Naive thymus-derived CD4-positive, alpha-beta T cell (primary cell): ENCODE measurements around the gene KCNQ5. TPM values are rescaled to one million over a fixed set of nuclear protein-coding genes. Genes with fewer than 3 reads are reported as not detected.

Source experiments
- ATAC-seq: fragments of 150-1000 bp; cut with Tn5 transposase; 2 replicates; pipeline ENCODE4 v1.10.0; 2021; ENCODE audit warnings: mild to moderate bottlenecking, moderate library complexity
- CTCF ChIA-PET: fragments of 350-600 bp; sonication (Branson Sonifier 250); formaldehyde crosslinking; loops from one replicate; lab custom pipeline; 2021; ENCODE audit warnings: antibody characterized with exemption; lab: Charles Lee
- POLR2A ChIA-PET: fragments of 350-600 bp; sonication (Branson Sonifier 250); formaldehyde crosslinking; loops from one replicate; lab custom pipeline; 2021; ENCODE audit warnings: antibody characterized with exemption, inconsistent platforms; lab: Charles Lee
- DNase-seq, 9 donors: peaks; one replicate each; pipeline versions ENCODE4 v3.0.0 to v3.0.0-alpha.2; 2020 to 2022; ENCODE audit warnings: mixed read lengths in 1 of 9
- H3K27ac ChIP-seq: one replicate; pipeline ENCODE4 v1.7.0; 2013; ENCODE audit warnings: mild to moderate bottlenecking, low read depth, low read length, moderate library complexity
- H3K27me3 ChIP-seq, 2 donors: one replicate each; pipeline ENCODE4 v1.7.0; 2013; ENCODE audit warnings: low read length in 2 of 2, mild to moderate bottlenecking in 2 of 2, moderate library complexity in 2 of 2; ENCODE audit not compliant: control insufficient read depth in 2 of 2, insufficient read depth in 2 of 2
- H3K36me3 ChIP-seq, 3 experiments: 1 replicate in 2 of 3; 2 replicates in 1 of 3; pipeline ENCODE4 v1.7.0; 2013; ENCODE audit warnings: low read length in 3 of 3, mild to moderate bottlenecking in 3 of 3, moderate library complexity in 1 of 3; ENCODE audit not compliant: insufficient read depth in 3 of 3, control insufficient read depth in 2 of 3
- H3K4me1 ChIP-seq, 2 donors: one replicate each; pipeline ENCODE4 v1.7.0; 2013; ENCODE audit warnings: low read length in 2 of 2, mild to moderate bottlenecking in 2 of 2, moderate library complexity in 1 of 2; ENCODE audit not compliant: control insufficient read depth in 2 of 2, insufficient read depth in 2 of 2
- H3K4me3 ChIP-seq: 2 replicates; pipeline ENCODE4 v1.7.0; 2013; ENCODE audit warnings: mild to moderate bottlenecking, low read length
- H3K9me3 ChIP-seq, 3 experiments: 1 replicate in 2 of 3; 2 replicates in 1 of 3; pipeline ENCODE4 v1.7.0; 2013; ENCODE audit warnings: low read length in 3 of 3; ENCODE audit not compliant: control insufficient read depth in 2 of 3
- H3K27ac Mint-ChIP-seq, 9 donors: one replicate each; pipeline ENCODE4 v1.8.0; 2020 to 2022; ENCODE audit warnings: mixed read lengths in 9 of 9, mild to moderate bottlenecking in 8 of 9, moderate library complexity in 5 of 9, inconsistent platforms in 2 of 9
- H3K27me3 Mint-ChIP-seq, 5 donors: one replicate each; pipeline ENCODE4 v1.8.0; 2021 to 2022; ENCODE audit warnings: mixed read lengths in 5 of 5, mild to moderate bottlenecking in 1 of 5
- H3K36me3 Mint-ChIP-seq, 5 donors: one replicate each; pipeline ENCODE4 v1.8.0; 2020 to 2022; ENCODE audit warnings: mixed read lengths in 5 of 5, mild to moderate bottlenecking in 3 of 5, inconsistent platforms in 1 of 5
- H3K4me1 Mint-ChIP-seq, 7 donors: one replicate each; pipeline ENCODE4 v1.8.0; 2020 to 2022; ENCODE audit warnings: mixed read lengths in 7 of 7, mild to moderate bottlenecking in 3 of 7, inconsistent platforms in 1 of 7
- H3K4me3 Mint-ChIP-seq, 10 donors: one replicate each; pipeline ENCODE4 v1.8.0; 2020 to 2022; ENCODE audit warnings: mild to moderate bottlenecking in 10 of 10, mixed read lengths in 10 of 10, moderate library complexity in 6 of 10, inconsistent platforms in 2 of 10
- H3K9me3 Mint-ChIP-seq, 11 donors: one replicate each; pipeline ENCODE4 v1.8.0; 2020 to 2022; ENCODE audit warnings: mixed read lengths in 11 of 11, mild to moderate bottlenecking in 4 of 11, inconsistent platforms in 1 of 11, moderate library complexity in 1 of 11
- intact Hi-C, 2 donors: fragments of 100-400 bp; cut with micrococcal nuclease; formaldehyde crosslinking; loops; one replicate each; pipeline ENCODE4 v1.15.1; 2023
- polyA plus RNA-seq, 2 donors: library from polyadenylated mRNA; unstranded; fragments of 300-500 nt; fragmentation: Illumina TruSeq; gene quantifications; one replicate each; pipeline ENCODE4 v1.2.3, GENCODE V29; 2021
- total RNA-seq, 6 experiments: library from RNA in 5 of 6; stranded (reverse) in 5 of 6; gene quantifications; 1 replicate in 5 of 6; 2 replicates in 1 of 6; pipeline ENCODE4 v1.2.3 and lab custom pipeline; 2021 to 2026

KCNQ5 gene
- total and polyA plus RNA-seq, 7 experiments from 2014 or later: 2.3 to 18.3 (median 7.2) TPM

GRCh38 chr6:72631480-72631879 is 9.6 kb downstream of the KCNQ5 start:
- H3K27me3 ChIP-seq: no peaks in the 10 kb centered on the region
- H3K9me3 ChIP-seq: no peaks in the 10 kb centered on the region
- CTCF ChIA-PET: no interaction called here
- H3K9me3 Mint-ChIP-seq: peaks cover 0 to 10% (median 0%) of the 10 kb centered on the region in 11 donors
- intact Hi-C loops: loop anchor here in 1 of 2 donors (2.0 kb wide), 1 partner anchor 13 kb away; no protein-coding TSS in a partner anchor
- ATAC-seq (no peak), DNase-seq (no peak)
- H3K4me3 ChIP-seq: no peak overlapping the region
- no peaks in the 10 kb centered on the region for H3K27me3 Mint-ChIP-seq
- no peaks in the 10 kb centered on the region for H3K4me1 ChIP-seq
- no peaks in the 10 kb centered on the region for H3K36me3 ChIP-seq
- H3K36me3 Mint-ChIP-seq: peaks cover 8 to 21% (median 17%) of the 10 kb centered on the region in 5 donors
- H3K4me3 Mint-ChIP-seq: no peak overlapping the region
- H3K4me1 Mint-ChIP-seq: peaks cover 3 to 31% (median 6%) of the 10 kb centered on the region in 7 donors
- POLR2A ChIA-PET: interaction anchor here (0.6 to 1.1 kb wide), 3 partner anchors 9 to 58 kb away, joined by 3 read pairs; no protein-coding TSS in a partner anchor
- H3K27ac ChIP-seq: no peak overlapping the region
- no peak overlapping the region for H3K27ac Mint-ChIP-seq

- Mint-ChIP-seq H3K27ac (no peak overlapping the region), H3K4me3 (no peak overlapping the region), H3K4me1 (peaks cover 0 to 27% (median 1%) of the 10 kb centered on the region in 7 donors), H3K27me3 (no peaks in the 10 kb centered on the region), H3K36me3 (peaks cover 7 to 20% (median 15%) of the 10 kb centered on the region in 5 donors), H3K9me3 (peaks cover 0 to 10% (median 0%) of the 10 kb centered on the region in 11 donors)
- H3K27ac ChIP-seq: no peak overlapping the region
- no peak overlapping the region for H3K4me3 ChIP-seq
- H3K9me3 ChIP-seq: no peaks in the 10 kb centered on the region
- H3K27me3 ChIP-seq: no peaks in the 10 kb centered on the region
- CTCF ChIA-PET: no interaction called here
- ATAC-seq (no peak), DNase-seq (no peak)
- no peaks in the 10 kb centered on the region for H3K36me3 ChIP-seq
- intact Hi-C loops: no loop called here
- POLR2A ChIA-PET: interaction anchor here (1.2 kb wide), 1 partner anchor 204 kb away, joined by 3 read pairs; no protein-coding TSS in a partner anchor
- H3K4me1 ChIP-seq: no peaks in the 10 kb centered on the region
Observed at GRCh38 chr6:72635636-72636035, 13.8 kb downstream of the KCNQ5 start.

GRCh38 chr6:72636215-72636614 is 14.4 kb downstream of the KCNQ5 start:
- Histone ChIP-seq H3K9me3 (no peaks in the 10 kb centered on the region), H3K4me3 (no peak overlapping the region), H3K4me1 (no peaks in the 10 kb centered on the region), H3K27me3 (no peaks in the 10 kb centered on the region), H3K27ac (no peak overlapping the region), H3K36me3 (no peaks in the 10 kb centered on the region)
- peaks cover 0 to 23% (median 1%) of the 10 kb centered on the region in 7 donors for H3K4me1 Mint-ChIP-seq
- ChIA-PET CTCF (interaction anchor here (0.8 to 1.3 kb wide), 2 partner anchors 20 to 121 kb away, joined by 3 read pairs; no protein-coding TSS in a partner anchor), POLR2A (interaction anchor here (1.2 kb wide), 1 partner anchor 203 kb away, joined by 3 read pairs; no protein-coding TSS in a partner anchor)
- ATAC-seq: no peak
- H3K36me3 Mint-ChIP-seq: peaks cover 4 to 14% (median 10%) of the 10 kb centered on the region in 5 donors
- peaks cover 0 to 7% (median 0%) of the 10 kb centered on the region in 11 donors for H3K9me3 Mint-ChIP-seq
- DNase-seq: no peak
- no peak overlapping the region for H3K27ac Mint-ChIP-seq
- no peak overlapping the region for H3K4me3 Mint-ChIP-seq
- H3K27me3 Mint-ChIP-seq: no peaks in the 10 kb centered on the region
- intact Hi-C loops: no loop called here

- POLR2A ChIA-PET: interaction anchor here (1.2 kb wide), 1 partner anchor 203 kb away, joined by 3 read pairs; no protein-coding TSS in a partner anchor
- H3K9me3 Mint-ChIP-seq: peaks cover 0 to 3% (median 0%) of the 10 kb centered on the region in 11 donors
- no peak overlapping the region for H3K4me3 ChIP-seq
- H3K27me3 Mint-ChIP-seq: no peaks in the 10 kb centered on the region
- no peak for DNase-seq
- H3K36me3 ChIP-seq: no peaks in the 10 kb centered on the region
- no peak overlapping the region for H3K27ac ChIP-seq
- CTCF ChIA-PET: interaction anchor here (0.8 to 1.3 kb wide), 2 partner anchors 20 to 121 kb away, joined by 3 read pairs; no protein-coding TSS in a partner anchor
- no peak for ATAC-seq
- peaks cover 0 to 21% (median 1%) of the 10 kb centered on the region in 7 donors for H3K4me1 Mint-ChIP-seq
- no peaks in the 10 kb centered on the region for H3K9me3 ChIP-seq
- intact Hi-C loops: no loop called here
- H3K36me3 Mint-ChIP-seq: peaks cover 4 to 10% (median 5%) of the 10 kb centered on the region in 5 donors
- H3K27ac Mint-ChIP-seq: no peak overlapping the region
- H3K4me3 Mint-ChIP-seq: no peak overlapping the region
- H3K4me1 ChIP-seq: no peaks in the 10 kb centered on the region
- H3K27me3 ChIP-seq: no peaks in the 10 kb centered on the region
Observed at GRCh38 chr6:72636786-72637185, 14.9 kb downstream of the KCNQ5 start.

- H3K4me1 Mint-ChIP-seq: peaks cover 0 to 31% (median 8%) of the 10 kb centered on the region in 7 donors
- ChIA-PET CTCF (no interaction called here), POLR2A (interaction anchor here (1.2 kb wide), 1 partner anchor 17 kb away, joined by 3 read pairs; no protein-coding TSS in a partner anchor)
- Histone ChIP-seq H3K9me3 (no peaks in the 10 kb centered on the region), H3K4me1 (no peaks in the 10 kb centered on the region), H3K36me3 (no peaks in the 10 kb centered on the region), H3K27ac (no peak overlapping the region), H3K27me3 (no peaks in the 10 kb centered on the region), H3K4me3 (no peak overlapping the region)
- ATAC-seq (no peak), DNase-seq (no peak)
- no peaks in the 10 kb centered on the region for H3K27me3 Mint-ChIP-seq
- H3K9me3 Mint-ChIP-seq: no peaks in the 10 kb centered on the region
- H3K4me3 Mint-ChIP-seq: no peak overlapping the region
- intact Hi-C loops: no loop called here
- no peak overlapping the region for H3K27ac Mint-ChIP-seq
- peaks cover 0 to 3% (median 0%) of the 10 kb centered on the region in 5 donors for H3K36me3 Mint-ChIP-seq
Observed at GRCh38 chr6:72639920-72640614, 18.2 kb downstream of the KCNQ5 start.

- H3K27ac ChIP-seq: no peak overlapping the region
- ChIA-PET POLR2A (interaction anchor here (1.2 kb wide), 1 partner anchor 18 kb away, joined by 3 read pairs; no protein-coding TSS in a partner anchor), CTCF (no interaction called here)
- no peak overlapping the region for H3K27ac Mint-ChIP-seq
- no peaks in the 10 kb centered on the region for H3K27me3 ChIP-seq
- H3K4me3 ChIP-seq: no peak overlapping the region
- H3K27me3 Mint-ChIP-seq: no peaks in the 10 kb centered on the region
- H3K4me3 Mint-ChIP-seq: no peak overlapping the region
- H3K4me1 Mint-ChIP-seq: peaks cover 0 to 30% (median 8%) of the 10 kb centered on the region in 7 donors
- intact Hi-C loops: no loop called here
- peaks cover 0 to 3% (median 0%) of the 10 kb centered on the region in 5 donors for H3K36me3 Mint-ChIP-seq
- H3K4me1 ChIP-seq: no peaks in the 10 kb centered on the region
- ATAC-seq (no peak), DNase-seq (no peak)
- no peaks in the 10 kb centered on the region for H3K9me3 ChIP-seq
- no peaks in the 10 kb centered on the region for H3K9me3 Mint-ChIP-seq
- H3K36me3 ChIP-seq: no peaks in the 10 kb centered on the region
Observed at GRCh38 chr6:72640615-72640930, 18.7 kb downstream of the KCNQ5 start.
